Mesenchymal stem cell (in vitro differentiated cells and primary cell): Measurements from ENCODE around the gene ANKK1.

Experiments
- DNase-seq: peaks from one replicate; pipeline ENCODE4 v3.0.0-alpha.2; 2013
- H2AFZ ChIP-seq: one replicate; pipeline ENCODE4 v1.6.1; 2013; ENCODE audit warnings: low read depth, mild to moderate bottlenecking, control low read depth, inconsistent platforms, low read length, moderate library complexity
- H2AK5ac ChIP-seq: 2 replicates; pipeline ENCODE4 v1.6.1; 2013; ENCODE audit warnings: low read length, moderate library complexity, mild to moderate bottlenecking, inconsistent platforms; ENCODE audit not compliant: severe bottlenecking
- H2BK120ac ChIP-seq: one replicate; pipeline ENCODE4 v1.6.1; 2013; ENCODE audit warnings: low read depth, mild to moderate bottlenecking, inconsistent platforms, low read length, moderate library complexity
- H2BK12ac ChIP-seq, 2 experiments: one replicate each; pipeline ENCODE4 v1.6.1; 2013; ENCODE audit warnings: inconsistent platforms in 2 of 2, low read length in 2 of 2, mild to moderate bottlenecking in 2 of 2, moderate library complexity in 2 of 2, control low read depth in 1 of 2
- H2BK15ac ChIP-seq: one replicate; pipeline ENCODE4 v1.6.1; 2013; ENCODE audit warnings: mild to moderate bottlenecking, low read depth, inconsistent platforms; ENCODE audit not compliant: poor library complexity, severe bottlenecking
- H2BK5ac ChIP-seq: 2 replicates; pipeline ENCODE4 v1.6.1; 2013; ENCODE audit warnings: low read depth, mild to moderate bottlenecking, low read length, control low read depth, inconsistent platforms; ENCODE audit not compliant: poor library complexity, severe bottlenecking
- H3K14ac ChIP-seq, 2 experiments: one replicate each; pipeline ENCODE4 v1.6.1; 2013; ENCODE audit warnings: inconsistent platforms in 2 of 2, low read length in 2 of 2, control low read depth in 1 of 2, mild to moderate bottlenecking in 1 of 2, moderate library complexity in 1 of 2
- H3K18ac ChIP-seq, 2 experiments: one replicate each; pipeline ENCODE4 v1.6.1; 2013; ENCODE audit warnings: inconsistent platforms in 2 of 2, low read length in 2 of 2, control low read depth in 1 of 2, low read depth in 1 of 2, mild to moderate bottlenecking in 1 of 2
- H3K23ac ChIP-seq, 2 experiments: one replicate each; pipeline ENCODE4 v1.6.1; 2013; ENCODE audit warnings: inconsistent platforms in 2 of 2, low read length in 2 of 2, mild to moderate bottlenecking in 2 of 2, moderate library complexity in 2 of 2, control low read depth in 1 of 2
- H3K27ac ChIP-seq: 2 replicates; pipeline ENCODE4 v1.5.1; 2013; ENCODE audit warnings: mild to moderate bottlenecking, moderate library complexity, low read length, control low read depth, inconsistent platforms; ENCODE audit not compliant: poor library complexity, severe bottlenecking
- H3K27me3 ChIP-seq, 2 experiments: 2 replicates each; pipeline versions ENCODE4 v1.6.1 to v1.7.0; 2013; ENCODE audit warnings: low read length in 2 of 2, mild to moderate bottlenecking in 2 of 2, moderate library complexity in 2 of 2, control low read depth in 1 of 2, inconsistent platforms in 1 of 2; ENCODE audit not compliant: control insufficient read depth in 1 of 2, insufficient read depth in 1 of 2
- H3K36me3 ChIP-seq, 2 experiments: 2 replicates each; pipeline versions ENCODE4 v1.6.1 to v1.7.0; 2013; ENCODE audit warnings: low read length in 2 of 2, control low read depth in 1 of 2, inconsistent platforms in 1 of 2, low read depth in 1 of 2, mild to moderate bottlenecking in 1 of 2; ENCODE audit not compliant: insufficient read depth in 2 of 2, control insufficient read depth in 1 of 2
- H3K4ac ChIP-seq, 2 experiments: one replicate each; pipeline ENCODE4 v1.6.1; 2013; ENCODE audit warnings: inconsistent platforms in 2 of 2, low read length in 2 of 2, mild to moderate bottlenecking in 2 of 2, moderate library complexity in 2 of 2, control low read depth in 1 of 2, low read depth in 1 of 2
- H3K4me1 ChIP-seq: 2 replicates; pipeline ENCODE4 v1.6.1; 2013; ENCODE audit warnings: low read depth, low read length, control low read depth; ENCODE audit not compliant: control insufficient read depth, insufficient read depth
- H3K4me2 ChIP-seq: 2 replicates; pipeline ENCODE4 v1.6.1; 2013; ENCODE audit warnings: low read length, mild to moderate bottlenecking, inconsistent platforms; ENCODE audit not compliant: poor library complexity, severe bottlenecking
- H3K4me3 ChIP-seq, 2 experiments: 2 replicates each; pipeline versions ENCODE4 v1.5.1 to v1.7.0; 2013; ENCODE audit warnings: low read length in 2 of 2, mild to moderate bottlenecking in 2 of 2, control low read depth in 1 of 2, low read depth in 1 of 2; ENCODE audit not compliant: insufficient read depth in 1 of 2
- H3K79me1 ChIP-seq: replicated peaks from 2 replicates; pipeline ENCODE4 v1.6.1; 2013; ENCODE audit warnings: mild to moderate bottlenecking, control low read depth, low read length, inconsistent platforms; ENCODE audit not compliant: poor library complexity, severe bottlenecking
- H3K9ac ChIP-seq: 2 replicates; pipeline ENCODE4 v1.7.0; 2013; ENCODE audit warnings: mild to moderate bottlenecking, low read length, moderate library complexity
- H3K9me3 ChIP-seq: 2 replicates; pipeline ENCODE4 v1.7.0; 2013; ENCODE audit warnings: mild to moderate bottlenecking, low read length; ENCODE audit not compliant: control insufficient read depth
- H4K8ac ChIP-seq: one replicate; pipeline ENCODE4 v1.6.1; 2013; ENCODE audit warnings: inconsistent platforms, mild to moderate bottlenecking, low read length, moderate library complexity
- H4K91ac ChIP-seq: one replicate; pipeline ENCODE4 v1.6.1; 2013; ENCODE audit warnings: mild to moderate bottlenecking, low read length, inconsistent platforms
- WGBS: methylation state at CpG from one replicate; pipeline ENCODE4 v1.1.7; 2013; ENCODE audit warnings: mixed read lengths; 5-methylcytosine and 5-hydroxymethylcytosine counted together

Gene ANKK1

DNA sequence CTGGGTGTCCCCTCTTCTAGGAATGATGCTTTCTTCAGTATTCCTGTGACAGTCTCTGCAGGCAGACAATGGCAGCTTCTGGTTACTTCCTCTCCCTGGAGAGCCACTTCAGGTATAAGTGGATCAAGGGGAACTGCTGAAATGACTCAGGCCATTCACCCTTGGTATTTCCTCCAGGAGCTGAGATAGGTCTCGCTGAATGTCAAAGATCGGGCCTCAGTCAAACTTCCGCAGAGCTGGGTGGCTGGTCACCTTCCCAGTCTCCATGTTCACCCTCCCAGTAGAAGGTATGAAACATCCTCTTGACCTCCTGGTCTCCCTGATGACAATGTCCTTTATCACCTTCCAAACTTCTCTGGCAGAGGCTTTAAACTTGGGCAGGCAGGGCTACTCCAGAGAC lies 1.8 kb upstream of the ANKK1 start:
- no peaks in the 10 kb centered on the region for H3K9me3 ChIP-seq
- peak overlapping the region; percentile 57 for H4K8ac ChIP-seq
- no peaks in the 10 kb centered on the region for H3K79me1 ChIP-seq
- no peak overlapping the region for H4K91ac ChIP-seq
- no peak overlapping the region for H2BK120ac ChIP-seq
- no peak overlapping the region for H3K9ac ChIP-seq
- no peak overlapping the region for H2BK12ac ChIP-seq
- H3K18ac ChIP-seq: no peak overlapping the region
- no peak for DNase-seq
- WGBS: 53% methylated on average over 3 of the region's 3 CpGs
- no peak overlapping the region for H2AFZ ChIP-seq
- no peak overlapping the region for H2AK5ac ChIP-seq
- no peak overlapping the region for H3K4ac ChIP-seq
- H3K4me2 ChIP-seq: no peak overlapping the region
- no peaks in the 10 kb centered on the region for H3K36me3 ChIP-seq
- H3K14ac ChIP-seq: no peak overlapping the region
- H3K27ac ChIP-seq: no peak overlapping the region
- no peak overlapping the region for H3K4me3 ChIP-seq
- H3K23ac ChIP-seq: no peak overlapping the region
- no peak overlapping the region for H2BK5ac ChIP-seq
- no peak overlapping the region for H2BK15ac ChIP-seq
- peaks cover 36 to 46% of the 10 kb centered on the region in 2 experiments for H3K27me3 ChIP-seq
- peaks cover 9% of the 10 kb centered on the region for H3K4me1 ChIP-seq

DNA sequence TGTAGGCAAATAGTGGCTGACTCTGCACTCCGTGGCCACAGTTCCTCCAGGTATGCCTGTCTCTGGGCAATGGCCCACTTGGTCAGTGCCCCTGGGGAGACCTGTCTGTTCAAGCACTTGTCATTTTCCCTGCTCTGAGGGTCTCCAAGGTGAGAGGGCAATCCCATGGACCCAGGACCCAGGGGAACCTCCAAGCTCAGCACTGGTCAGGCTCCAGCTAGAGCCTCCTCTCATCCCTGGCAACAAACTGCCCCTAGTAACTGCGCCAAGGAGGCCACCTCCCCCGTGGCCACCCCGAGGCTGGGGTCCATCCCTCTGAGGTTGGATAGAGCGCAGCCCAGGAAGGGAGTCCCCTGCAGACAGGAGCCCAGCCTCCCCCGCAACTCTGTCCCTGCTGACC lies 713 bp upstream of the ANKK1 start:
- Histone ChIP-seq H2BK15ac (no peak overlapping the region), H3K14ac (peak overlapping the region in 1 of 2 experiments; percentile 51), H3K36me3 (no peaks in the 10 kb centered on the region), H3K23ac (no peak overlapping the region), H2BK120ac (no peak overlapping the region), H3K18ac (no peak overlapping the region), H2BK5ac (no peak overlapping the region), H3K4ac (no peak overlapping the region), H2AFZ (no peak overlapping the region), H2BK12ac (no peak overlapping the region), H3K9ac (no peak overlapping the region), H3K4me3 (no peak overlapping the region), H4K91ac (no peak overlapping the region), H2AK5ac (no peak overlapping the region), H3K79me1 (no peaks in the 10 kb centered on the region), H3K4me1 (peaks cover 9% of the 10 kb centered on the region), H3K4me2 (no peak overlapping the region), H3K27me3 (peaks cover 36 to 52% of the 10 kb centered on the region in 2 experiments), H3K9me3 (no peaks in the 10 kb centered on the region), H3K27ac (no peak overlapping the region), H4K8ac (no peak overlapping the region)
- 89% methylated on average over 6 of the region's 6 CpGs for WGBS
- DNase-seq: no peak

DNA sequence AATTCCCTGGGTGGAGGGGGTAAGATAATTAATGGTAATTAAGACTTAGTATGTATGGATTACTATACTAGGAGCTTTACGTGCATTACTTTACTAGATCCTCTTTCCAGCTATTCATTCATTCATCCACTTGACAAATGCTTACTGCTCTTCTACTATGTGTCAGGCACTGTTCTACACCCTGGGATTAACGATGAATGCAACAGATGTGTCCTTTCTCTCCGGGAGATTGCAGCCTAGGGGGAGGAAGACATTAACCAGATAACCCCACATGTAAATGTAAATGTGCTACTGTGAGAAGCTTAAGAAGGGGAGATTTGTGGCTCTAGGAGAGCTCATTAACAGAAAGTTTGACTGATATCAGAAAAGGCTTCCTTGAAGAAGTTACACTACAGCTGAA lies 1.7 kb downstream of the ANKK1 start:
- H3K4me3 ChIP-seq: no peak overlapping the region
- peaks cover 9% of the 10 kb centered on the region for H3K4me1 ChIP-seq
- H2AFZ ChIP-seq: no peak overlapping the region
- H2BK5ac ChIP-seq: no peak overlapping the region
- H2BK120ac ChIP-seq: no peak overlapping the region
- no peak overlapping the region for H2AK5ac ChIP-seq
- H3K9me3 ChIP-seq: no peaks in the 10 kb centered on the region
- no peak overlapping the region for H3K9ac ChIP-seq
- no peak overlapping the region for H3K18ac ChIP-seq
- 18% methylated on average over 3 of the region's 3 CpGs for WGBS
- no peak overlapping the region for H3K4ac ChIP-seq
- DNase-seq: no peak
- H3K36me3 ChIP-seq: no peaks in the 10 kb centered on the region
- H3K27ac ChIP-seq: no peak overlapping the region
- H3K23ac ChIP-seq: no peak overlapping the region
- no peak overlapping the region for H2BK12ac ChIP-seq
- no peak overlapping the region for H4K8ac ChIP-seq
- H3K79me1 ChIP-seq: no peaks in the 10 kb centered on the region
- peaks cover 45 to 59% of the 10 kb centered on the region in 2 experiments for H3K27me3 ChIP-seq
- no peak overlapping the region for H3K4me2 ChIP-seq
- H2BK15ac ChIP-seq: no peak overlapping the region
- no peak overlapping the region for H3K14ac ChIP-seq
- H4K91ac ChIP-seq: no peak overlapping the region

DNA sequence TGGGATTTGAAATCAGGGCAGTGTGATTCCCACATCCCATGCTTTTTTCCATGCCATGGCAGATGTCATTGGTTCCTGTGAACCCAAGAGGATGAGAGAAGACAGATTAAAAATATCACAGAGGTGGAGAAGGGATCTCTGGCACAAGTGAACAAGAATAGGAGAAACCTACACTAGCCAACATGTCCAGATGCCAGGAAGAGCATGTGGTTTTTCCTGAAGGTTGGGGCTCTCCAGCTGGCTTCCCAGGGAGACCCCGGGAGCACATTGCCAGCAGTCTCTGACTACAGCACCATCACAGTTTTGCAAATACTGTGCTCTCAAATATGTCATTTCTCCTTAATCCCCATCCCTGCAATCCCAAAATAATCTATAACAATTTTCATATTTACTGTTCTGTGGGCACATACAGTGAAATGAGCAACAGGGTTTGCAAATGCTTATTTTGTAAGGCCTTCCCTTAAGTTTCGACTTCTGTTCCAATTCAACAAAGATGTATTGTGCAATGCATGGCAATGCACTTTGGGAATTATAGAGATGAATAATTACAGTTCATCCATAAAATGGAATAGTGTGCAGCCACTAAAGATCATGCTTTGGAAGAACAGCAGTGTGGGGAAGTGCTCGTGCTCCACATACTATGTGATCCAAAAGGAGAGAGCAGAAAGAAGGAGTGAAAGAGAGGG lies 4.8 kb downstream of the ANKK1 start:
- H3K4me3 ChIP-seq: no peak overlapping the region
- no peak overlapping the region for H2AFZ ChIP-seq
- H3K27ac ChIP-seq: no peak overlapping the region
- 93% methylated on average over 3 of the region's 3 CpGs for WGBS
- H3K4me2 ChIP-seq: no peak overlapping the region
- no peak overlapping the region for H2BK15ac ChIP-seq
- no peaks in the 10 kb centered on the region for H3K36me3 ChIP-seq
- H2BK5ac ChIP-seq: no peak overlapping the region
- no peak overlapping the region for H4K8ac ChIP-seq
- H3K4me1 ChIP-seq: peaks cover 7% of the 10 kb centered on the region
- no peak overlapping the region for H4K91ac ChIP-seq
- no peak overlapping the region for H2BK120ac ChIP-seq
- H3K27me3 ChIP-seq: peaks cover 35 to 48% of the 10 kb centered on the region in 2 experiments
- H3K23ac ChIP-seq: no peak overlapping the region
- no peaks in the 10 kb centered on the region for H3K9me3 ChIP-seq
- no peak overlapping the region for H3K14ac ChIP-seq
- no peak for DNase-seq
- no peak overlapping the region for H2BK12ac ChIP-seq
- no peak overlapping the region for H3K4ac ChIP-seq
- no peak overlapping the region for H3K9ac ChIP-seq
- no peak overlapping the region for H2AK5ac ChIP-seq
- no peak overlapping the region for H3K18ac ChIP-seq
- H3K79me1 ChIP-seq: no peaks in the 10 kb centered on the region
